Measurements from ENCODE around the gene PRKACA.

DNA sequence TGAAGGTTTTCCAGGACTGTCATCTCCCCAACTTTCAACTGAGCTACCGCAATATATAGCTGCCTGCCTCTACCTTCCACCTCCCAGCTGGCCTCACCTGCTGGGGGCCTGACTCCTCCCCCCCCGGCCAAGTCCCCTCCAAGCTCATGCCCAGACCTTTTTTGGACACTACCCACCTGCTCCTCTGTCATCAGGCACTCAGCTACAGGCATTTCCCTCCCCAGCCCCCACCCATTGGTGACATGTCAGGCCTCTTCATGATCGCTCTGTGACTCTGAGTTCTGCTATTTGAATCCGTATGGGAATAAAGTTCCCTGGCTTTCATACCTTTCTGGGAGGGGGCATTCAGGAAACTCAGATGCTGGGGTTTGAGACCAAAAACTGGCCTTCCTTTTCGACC is 1.8 kb downstream of the PRKACA start:
- TF ChIP-seq, protein P1, sequence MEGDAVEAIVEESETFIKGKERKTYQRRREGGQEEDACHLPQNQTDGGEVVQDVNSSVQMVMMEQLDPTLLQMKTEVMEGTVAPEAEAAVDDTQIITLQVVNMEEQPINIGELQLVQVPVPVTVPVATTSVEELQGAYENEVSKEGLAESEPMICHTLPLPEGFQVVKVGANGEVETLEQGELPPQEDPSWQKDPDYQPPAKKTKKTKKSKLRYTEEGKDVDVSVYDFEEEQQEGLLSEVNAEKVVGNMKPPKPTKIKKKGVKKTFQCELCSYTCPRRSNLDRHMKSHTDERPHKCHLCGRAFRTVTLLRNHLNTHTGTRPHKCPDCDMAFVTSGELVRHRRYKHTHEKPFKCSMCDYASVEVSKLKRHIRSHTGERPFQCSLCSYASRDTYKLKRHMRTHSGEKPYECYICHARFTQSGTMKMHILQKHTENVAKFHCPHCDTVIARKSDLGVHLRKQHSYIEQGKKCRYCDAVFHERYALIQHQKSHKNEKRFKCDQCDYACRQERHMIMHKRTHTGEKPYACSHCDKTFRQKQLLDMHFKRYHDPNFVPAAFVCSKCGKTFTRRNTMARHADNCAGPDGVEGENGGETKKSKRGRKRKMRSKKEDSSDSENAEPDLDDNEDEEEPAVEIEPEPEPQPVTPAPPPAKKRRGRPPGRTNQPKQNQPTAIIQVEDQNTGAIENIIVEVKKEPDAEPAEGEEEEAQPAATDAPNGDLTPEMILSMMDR (IDR thresholded peaks at IDR 0.05) = no peak
- TF ChIP-seq EP300 (IDR thresholded peaks at IDR 0.05) = no peak
- TF ChIP-seq POLR2A (IDR thresholded peaks at IDR 0.05) = no peak
